ENCODE measurements around the gene FAM221B.

DNA sequence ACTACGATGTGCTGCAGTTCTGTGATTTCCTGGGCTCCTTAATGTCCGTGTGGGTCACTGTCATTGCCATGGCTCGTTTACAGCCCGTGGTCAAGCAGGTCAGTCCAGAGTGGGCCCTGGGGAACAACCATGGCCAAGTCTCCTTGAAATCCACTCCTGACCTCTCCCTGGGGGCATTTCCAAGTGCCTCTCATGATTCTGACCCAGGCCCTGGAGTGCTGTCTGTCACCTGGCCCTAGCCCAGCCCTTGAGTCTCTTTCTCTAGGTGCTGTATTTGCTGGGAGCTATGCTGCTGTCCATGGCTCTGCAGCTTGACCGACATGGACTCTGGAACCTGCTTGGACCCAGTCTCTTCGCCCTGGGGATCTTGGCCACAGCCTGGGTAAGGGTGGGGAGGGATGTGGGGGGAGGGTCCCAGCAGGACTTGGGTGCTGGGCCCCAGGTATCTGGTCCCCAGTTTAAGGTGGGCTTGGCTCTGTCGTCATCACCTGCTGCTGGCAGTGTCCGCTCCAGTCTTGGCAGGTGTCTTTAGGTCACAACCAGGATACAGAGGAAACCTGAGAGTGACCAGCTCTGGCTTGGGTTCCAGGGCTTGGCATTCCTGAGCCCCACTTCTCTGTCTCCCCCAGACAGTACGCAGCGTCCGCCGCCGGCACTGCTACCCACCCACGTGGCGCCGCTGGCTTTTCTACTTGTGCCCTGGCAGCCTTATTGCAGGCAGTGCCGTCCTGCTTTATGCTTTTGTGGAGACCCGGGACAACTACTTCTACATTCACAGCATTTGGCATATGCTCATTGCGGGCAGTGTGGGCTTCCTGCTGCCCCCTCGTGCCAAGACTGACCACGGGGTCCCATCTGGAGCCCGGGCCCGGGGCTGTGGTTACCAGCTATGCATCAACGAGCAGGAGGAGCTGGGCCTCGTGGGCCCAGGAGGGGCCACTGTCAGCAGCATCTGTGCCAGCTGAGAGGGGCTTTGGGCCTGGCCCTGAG, 24.6 kb upstream of the FAM221B start:
- TF ChIP-seq ZNF274 (IDR thresholded peaks at IDR 0.05; ENCODE audit: low read depth, low read length) (no peak), YY1 (IDR thresholded peaks at IDR 0.05; ENCODE audit: insufficient read depth, insufficient read length) (no peak), SUZ12 (IDR thresholded peaks at IDR 0.05; ENCODE audit: extremely low read depth, insufficient read depth, insufficient read length) (no peak)

Data from NT2/D1 (cell line).